Measurements from ENCODE around the gene TNFSF10.

DNA sequence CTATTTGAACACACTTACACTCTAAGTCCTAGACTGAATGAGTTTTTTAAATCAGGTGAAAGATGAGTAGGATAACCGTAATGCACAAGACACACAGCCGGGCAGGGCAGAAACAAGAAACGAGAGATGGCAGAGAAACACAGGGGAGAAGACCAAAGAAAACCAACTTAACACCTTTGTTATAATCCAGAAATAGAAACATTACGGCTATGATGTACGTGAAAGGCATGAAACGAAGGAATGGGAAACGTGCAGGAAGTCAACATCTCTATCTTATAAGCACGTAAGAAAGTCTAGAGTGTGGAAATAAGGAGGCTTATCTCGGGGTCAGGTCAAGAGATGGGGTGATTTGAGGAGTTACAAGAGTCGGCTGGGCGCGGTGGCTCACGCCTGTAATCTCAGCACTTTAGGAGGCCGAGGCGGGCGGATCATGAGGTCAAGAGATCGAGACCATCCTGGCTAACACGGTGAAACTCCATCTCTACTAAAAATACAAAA lies 1.9 kb upstream of the TNFSF10 start:
- no peak for TF ChIP-seq POLR2AphosphoS5 (IDR thresholded peaks at IDR 0.05; ENCODE audit: low read depth, low read length)
- TF ChIP-seq, protein P1, sequence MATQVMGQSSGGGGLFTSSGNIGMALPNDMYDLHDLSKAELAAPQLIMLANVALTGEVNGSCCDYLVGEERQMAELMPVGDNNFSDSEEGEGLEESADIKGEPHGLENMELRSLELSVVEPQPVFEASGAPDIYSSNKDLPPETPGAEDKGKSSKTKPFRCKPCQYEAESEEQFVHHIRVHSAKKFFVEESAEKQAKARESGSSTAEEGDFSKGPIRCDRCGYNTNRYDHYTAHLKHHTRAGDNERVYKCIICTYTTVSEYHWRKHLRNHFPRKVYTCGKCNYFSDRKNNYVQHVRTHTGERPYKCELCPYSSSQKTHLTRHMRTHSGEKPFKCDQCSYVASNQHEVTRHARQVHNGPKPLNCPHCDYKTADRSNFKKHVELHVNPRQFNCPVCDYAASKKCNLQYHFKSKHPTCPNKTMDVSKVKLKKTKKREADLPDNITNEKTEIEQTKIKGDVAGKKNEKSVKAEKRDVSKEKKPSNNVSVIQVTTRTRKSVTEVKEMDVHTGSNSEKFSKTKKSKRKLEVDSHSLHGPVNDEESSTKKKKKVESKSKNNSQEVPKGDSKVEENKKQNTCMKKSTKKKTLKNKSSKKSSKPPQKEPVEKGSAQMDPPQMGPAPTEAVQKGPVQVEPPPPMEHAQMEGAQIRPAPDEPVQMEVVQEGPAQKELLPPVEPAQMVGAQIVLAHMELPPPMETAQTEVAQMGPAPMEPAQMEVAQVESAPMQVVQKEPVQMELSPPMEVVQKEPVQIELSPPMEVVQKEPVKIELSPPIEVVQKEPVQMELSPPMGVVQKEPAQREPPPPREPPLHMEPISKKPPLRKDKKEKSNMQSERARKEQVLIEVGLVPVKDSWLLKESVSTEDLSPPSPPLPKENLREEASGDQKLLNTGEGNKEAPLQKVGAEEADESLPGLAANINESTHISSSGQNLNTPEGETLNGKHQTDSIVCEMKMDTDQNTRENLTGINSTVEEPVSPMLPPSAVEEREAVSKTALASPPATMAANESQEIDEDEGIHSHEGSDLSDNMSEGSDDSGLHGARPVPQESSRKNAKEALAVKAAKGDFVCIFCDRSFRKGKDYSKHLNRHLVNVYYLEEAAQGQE (IDR thresholded peaks at IDR 0.05; ENCODE audit: insufficient read depth in 1 of 2, low read depth in 2 of 2, low read length in 2 of 2), result no peak
